HepG2 (cell line): ENCODE results near the gene BCL2. TPM values are rescaled to one million over a fixed set of nuclear protein-coding genes. Genes with fewer than 3 reads are reported as not detected.

Source experiments
- ATAC-seq: fragments of 200-7000 bp; cut with Tn5 transposase; 3 replicates; pipeline ENCODE4 v1.9.1; 2020; ENCODE audit warnings: mild to moderate bottlenecking, moderate library complexity
- BruUV-seq: library from RNA; stranded (reverse); fragments of 400-500 nt; replicated peaks from 2 replicates; lab custom pipeline; 2021; lab: Mats Ljungman, UMichigan
- CTCF ChIA-PET: fragments of 300-600 bp; formaldehyde crosslinking; extraction: SDS; loops from one replicate; lab custom pipeline; 2021; ENCODE audit warnings: low total read pairs, inconsistent platforms, low intra/inter-chr PET ratio; lab: Yijun Ruan, JAX
- POLR2A ChIA-PET: fragments of 350-600 bp; sonication (Branson Sonifier 250); formaldehyde crosslinking; loops from one replicate; lab custom pipeline; 2020; ENCODE audit warnings: antibody characterized with exemption, inconsistent platforms; lab: Yijun Ruan, JAX
- DNase-seq: peaks from one replicate; pipeline ENCODE4 v3.0.0-alpha.2; 2015; ENCODE audit warnings: low spot score
- FAIRE-seq: peaks from 3 replicates; lab custom pipeline; 2011; peaks lifted over from hg19 to GRCh38; lab: Jason Lieb, UNC
- H2AFZ ChIP-seq: one replicate; pipeline ENCODE4 v1.6.1; 2011; ENCODE audit warnings: low read length, inconsistent platforms
- H3K27ac ChIP-seq: fragments of 300-600 bp; 3 replicates; pipeline ENCODE4 v1.8.0; 2011; ENCODE audit warnings: mixed run types, mild to moderate bottlenecking, mixed read lengths, low read length, inconsistent platforms; ENCODE audit not compliant: insufficient read depth; ENCODE audit errors: extremely low read length
- H3K27me3 ChIP-seq, 2 experiments: fragments of 200-600 bp in 1 of 2; 2 replicates in 1 of 2; 3 replicates in 1 of 2; pipeline versions ENCODE4 v1.6.0 to v1.8.0; 2011; ENCODE audit warnings: low read length in 2 of 2, mild to moderate bottlenecking in 2 of 2, moderate library complexity in 2 of 2, inconsistent platforms in 1 of 2; ENCODE audit not compliant: insufficient read depth in 2 of 2, control insufficient read depth in 1 of 2
- H3K36me3 ChIP-seq, 2 experiments: fragments of 200-600 bp in 1 of 2; replicated peaks in 1 of 2; 2 replicates in 1 of 2; 3 replicates in 1 of 2; pipeline versions ENCODE4 v1.5.1 to v1.8.0; 2011; ENCODE audit warnings: low read length in 2 of 2, inconsistent platforms in 1 of 2; ENCODE audit not compliant: insufficient read depth in 2 of 2, control insufficient read depth in 1 of 2
- H3K4me1 ChIP-seq: 2 replicates; pipeline ENCODE4 v1.5.1; 2012; ENCODE audit warnings: low read length, inconsistent platforms; ENCODE audit not compliant: insufficient read depth
- H3K4me2 ChIP-seq: 2 replicates; pipeline ENCODE4 v1.6.0; 2011; ENCODE audit warnings: low read depth, low read length, inconsistent platforms
- H3K4me3 ChIP-seq, 3 experiments: fragments of 200-600 bp in 1 of 3; sonication (generic), shearing (Covaris generic) in 1 of 3; replicated peaks in 1 of 3; 2 replicates each; pipeline ENCODE4 v1.5.1; 2011 to 2016; ENCODE audit warnings: low read length in 3 of 3, inconsistent platforms in 2 of 3, low read depth in 2 of 3, mild to moderate bottlenecking in 2 of 3, control low read depth in 1 of 3, mixed read lengths in 1 of 3; ENCODE audit not compliant: insufficient read depth in 1 of 3
- H3K79me2 ChIP-seq: one replicate; pipeline ENCODE4 v1.6.1; 2011; ENCODE audit warnings: low read length, inconsistent platforms; ENCODE audit not compliant: insufficient read depth
- H3K9ac ChIP-seq: 2 replicates; pipeline ENCODE4 v1.6.0; 2011; ENCODE audit warnings: mild to moderate bottlenecking, low read depth, low read length, inconsistent platforms; ENCODE audit not compliant: insufficient read depth
- H3K9me3 ChIP-seq: 2 replicates; pipeline ENCODE4 v1.5.1; 2012; ENCODE audit warnings: mild to moderate bottlenecking, low read length
- H4K20me1 ChIP-seq: 2 replicates; pipeline ENCODE4 v1.6.0; 2011; ENCODE audit warnings: inconsistent platforms, mild to moderate bottlenecking, low read length, moderate library complexity; ENCODE audit not compliant: insufficient read depth
- AHR ChIP-seq: IDR thresholded peaks from 2 replicates; pipeline ENCODE4 v1.6.1; 2018; ENCODE audit warnings: missing genetic modification reagents, missing compliant biosample characterization
- DNMT1 ChIP-seq: sonication (generic); formaldehyde crosslinking; IDR thresholded peaks from 2 replicates; pipeline ENCODE4 v1.5.1; 2020; ENCODE audit warnings: mild to moderate bottlenecking, missing genetic modification reagents
- HBP1 ChIP-seq: IDR thresholded peaks from 2 replicates; pipeline ENCODE4 v1.6.1; 2016; ENCODE audit warnings: low read depth, control low read depth
- HHEX ChIP-seq: IDR thresholded peaks from 2 replicates; pipeline ENCODE4 v1.6.1; 2016; ENCODE audit warnings: control low read depth
- KLF9 ChIP-seq: IDR thresholded peaks from 2 replicates; pipeline ENCODE4 v1.6.1; 2016; ENCODE audit warnings: low read depth
- NFAT5 ChIP-seq: sonication (generic); formaldehyde crosslinking; IDR thresholded peaks from 2 replicates; pipeline ENCODE4 v1.4.0; 2020; ENCODE audit warnings: missing genetic modification reagents
- RBM22 ChIP-seq: fragments of 200-400 bp; formaldehyde crosslinking; optimal IDR thresholded peaks from 2 replicates; pipeline ENCODE3; 2017; ENCODE audit warnings: mild to moderate bottlenecking, low read length, moderate library complexity
- TRIM24 ChIP-seq: sonication (generic); formaldehyde crosslinking; IDR thresholded peaks from 2 replicates; pipeline ENCODE4 v1.8.0; 2022; ENCODE audit warnings: mild to moderate bottlenecking, missing genetic modification reagents
- ZBTB7A ChIP-seq: sonication (generic); formaldehyde crosslinking; IDR thresholded peaks from 2 replicates; pipeline ENCODE4 v1.8.0; 2022; ENCODE audit warnings: mild to moderate bottlenecking, missing genetic modification reagents
- ZMAT3 ChIP-seq: sonication (generic); formaldehyde crosslinking; conservative IDR thresholded peaks from 2 replicates; pipeline ENCODE4 v1.7.0; 2021; ENCODE audit warnings: missing genetic modification reagents
- ZNF124 ChIP-seq: sonication (generic); formaldehyde crosslinking; IDR thresholded peaks from 2 replicates; pipeline ENCODE4 v1.4.0; 2020; ENCODE audit warnings: missing genetic modification reagents
- ZNF253 ChIP-seq: sonication (generic); formaldehyde crosslinking; IDR thresholded peaks from 2 replicates; pipeline ENCODE4 v1.8.0; 2022; ENCODE audit warnings: mild to moderate bottlenecking, missing genetic modification reagents, borderline replicate concordance
- ZNF33A ChIP-seq: sonication (generic); formaldehyde crosslinking; IDR thresholded peaks from 2 replicates; pipeline ENCODE4 v1.5.1; 2020; ENCODE audit warnings: missing genetic modification reagents, mild to moderate bottlenecking, moderate library complexity, borderline replicate concordance
- ZNF350 ChIP-seq: sonication (generic); formaldehyde crosslinking; IDR thresholded peaks from 2 replicates; pipeline ENCODE4 v1.4.0; 2020; ENCODE audit warnings: mild to moderate bottlenecking, low read depth, missing genetic modification reagents, borderline replicate concordance
- ZNF629 ChIP-seq: sonication (generic); formaldehyde crosslinking; conservative IDR thresholded peaks from 2 replicates; pipeline ENCODE4 v1.5.0; 2020; ENCODE audit warnings: missing genetic modification reagents
- WGBS: methylation state at CpG from one replicate; pipeline ENCODE4 v1.1.6; 2017; ENCODE audit warnings: low lambda C conversion rate; 5-methylcytosine and 5-hydroxymethylcytosine counted together
- in situ Hi-C: cut with HindIII; loops from 2 replicates; pipeline ENCODE4 v1.10.0; 2017; ENCODE audit warnings: low pct_unique_long_range_greater_than_20kb; ENCODE audit not compliant: extremely low pct_ligation_motif_present
- intact Hi-C: fragments of 100-400 bp; cut with micrococcal nuclease; formaldehyde crosslinking; loops from one replicate; pipeline ENCODE4 v1.10.0; 2022; ENCODE audit not compliant: unreplicated experiment
- polyA plus RNA-seq, 8 experiments: library from polyadenylated mRNA; depleted of rRNA in 3 of 8; stranded (reverse) in 7 of 8; unstranded in 1 of 8; fragments of >200 nt; fragmentation: Illumina TruSeq in 4 of 8; extraction: Trizol in 4 of 8; gene quantifications; 2 replicates each; pipeline versions ENCODE4 v1.2.1 to v1.2.3, GENCODE V29; 2011 to 2016; ENCODE audit warnings: low read depth in 4 of 8, missing spikeins in 1 of 8, mixed read lengths in 1 of 8; ENCODE audit not compliant: insufficient read depth in 1 of 8
- total RNA-seq, 5 experiments: library from RNA; depleted of rRNA; stranded (reverse); fragments of >200 nt; fragmentation: Illumina TruSeq; extraction: Trizol; gene quantifications; 2 replicates each; pipeline ENCODE4 v1.2.3, GENCODE V29; 2016; ENCODE audit warnings: low read depth in 1 of 5
- TF ChIP-seq, protein P1 (sequence below), 2 experiments: sonication (generic) in 1 of 2; formaldehyde crosslinking in 1 of 2; IDR thresholded peaks; 2 replicates each; pipeline versions ENCODE4 v1.5.1 to v1.6.1; 2011 to 2020; ENCODE audit warnings: borderline replicate concordance in 1 of 2, low read depth in 1 of 2, low read length in 1 of 2, mild to moderate bottlenecking in 1 of 2, missing genetic modification reagents in 1 of 2, moderate library complexity in 1 of 2
- TF ChIP-seq, protein P2 (sequence below): sonication (generic); formaldehyde crosslinking; IDR thresholded peaks from 2 replicates; pipeline ENCODE4 v1.5.1; 2020; ENCODE audit warnings: missing genetic modification reagents, mild to moderate bottlenecking, borderline replicate concordance

Gene BCL2
- total and polyA plus RNA-seq, 2 of the 13 experiments (the other 11 are each of a cell fraction or from before 2014, with no cell fraction given), result 0.07 to 0.53 TPM

- no peaks in the 10 kb centered on the region for H3K36me3 ChIP-seq
- no peaks in the 10 kb centered on the region for H3K9me3 ChIP-seq
- DNase-seq (no peak), FAIRE-seq (no peak), ATAC-seq (no peak)
- in situ Hi-C loops, result no loop called here
- intact Hi-C loops, result no loop called here
- no peaks in the 10 kb centered on the region for H3K79me2 ChIP-seq
- no peaks in the 10 kb centered on the region for H4K20me1 ChIP-seq
- no peak overlapping the region for H3K9ac ChIP-seq
- no peak overlapping the region for H3K27ac ChIP-seq
- BruUV-seq, result no TSS peak
- H3K4me1 ChIP-seq, result no peaks in the 10 kb centered on the region
- ChIA-PET CTCF (no interaction called here), POLR2A (no interaction called here)
- peaks cover 1 to 6% of the 10 kb centered on the region in 2 experiments; a peak in 2 of 5 replicates for H3K27me3 ChIP-seq
- H2AFZ ChIP-seq, result no peak overlapping the region
- no peak for TF ChIP-seq HHEX (CRISPR knock-in tag)
- TF ChIP-seq ZNF350 (CRISPR knock-in tag), result no peak
- TF ChIP-seq ZNF253 (CRISPR knock-in tag), result no peak
- no peak for TF ChIP-seq RBM22
- TF ChIP-seq, protein P1, sequence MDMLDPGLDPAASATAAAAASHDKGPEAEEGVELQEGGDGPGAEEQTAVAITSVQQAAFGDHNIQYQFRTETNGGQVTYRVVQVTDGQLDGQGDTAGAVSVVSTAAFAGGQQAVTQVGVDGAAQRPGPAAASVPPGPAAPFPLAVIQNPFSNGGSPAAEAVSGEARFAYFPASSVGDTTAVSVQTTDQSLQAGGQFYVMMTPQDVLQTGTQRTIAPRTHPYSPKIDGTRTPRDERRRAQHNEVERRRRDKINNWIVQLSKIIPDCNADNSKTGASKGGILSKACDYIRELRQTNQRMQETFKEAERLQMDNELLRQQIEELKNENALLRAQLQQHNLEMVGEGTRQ (IDR thresholded peaks at IDR 0.05; ENCODE audit: low read depth, low read length), result no peak
- TF ChIP-seq, protein P1 (CRISPR knock-in tag; IDR thresholded peaks at IDR 0.05; ENCODE audit: borderline replicate concordance), result no peak
- TF ChIP-seq ZBTB7A (CRISPR knock-in tag), result no peak
- no peak for TF ChIP-seq TRIM24 (CRISPR knock-in tag)
- TF ChIP-seq ZNF33A, result no peak
- TF ChIP-seq AHR (CRISPR knock-in tag), result no peak
- no peak for TF ChIP-seq KLF9 (CRISPR knock-in tag)
- TF ChIP-seq HBP1 (CRISPR knock-in tag), result no peak
- TF ChIP-seq ZNF629 (CRISPR knock-in tag), result no peak
- no peak for TF ChIP-seq ZNF124 (CRISPR knock-in tag)
- TF ChIP-seq, protein P2, sequence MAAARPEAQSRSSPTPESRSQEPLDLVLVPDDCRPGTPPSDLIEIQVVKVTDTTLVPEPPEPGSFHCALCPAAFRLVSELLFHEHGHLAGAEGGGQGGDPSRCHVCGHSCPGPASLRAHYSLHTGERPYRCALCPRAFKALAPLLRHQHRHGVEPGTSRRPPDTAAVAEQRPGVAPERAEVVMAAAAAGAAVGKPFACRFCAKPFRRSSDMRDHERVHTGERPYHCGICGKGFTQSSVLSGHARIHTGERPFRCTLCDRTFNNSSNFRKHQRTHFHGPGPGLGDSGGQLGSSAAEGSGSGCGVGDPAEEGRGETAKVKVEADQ (CRISPR knock-in tag), result no peak
- TF ChIP-seq DNMT1 (CRISPR knock-in tag), result no peak
- TF ChIP-seq ZMAT3 (CRISPR knock-in tag), result no peak
- no peak for TF ChIP-seq NFAT5 (CRISPR knock-in tag)
- 24% methylated on average over 7 of the region's 7 CpGs for WGBS
- no peak overlapping the region for H3K4me2 ChIP-seq
- H3K4me3 ChIP-seq, result no peak overlapping the region
Measured at GRCh38 chr18:63260380-63260754, 59.2 kb downstream of the BCL2 start.
